ENCODE data around the gene CDH13. TPM values are rescaled to one million over a fixed set of nuclear protein-coding genes. Genes with fewer than 3 reads are reported as not detected.

CDH13 gene
- total RNA-seq, 2 experiments from 2014 or later = not detected

DNA sequence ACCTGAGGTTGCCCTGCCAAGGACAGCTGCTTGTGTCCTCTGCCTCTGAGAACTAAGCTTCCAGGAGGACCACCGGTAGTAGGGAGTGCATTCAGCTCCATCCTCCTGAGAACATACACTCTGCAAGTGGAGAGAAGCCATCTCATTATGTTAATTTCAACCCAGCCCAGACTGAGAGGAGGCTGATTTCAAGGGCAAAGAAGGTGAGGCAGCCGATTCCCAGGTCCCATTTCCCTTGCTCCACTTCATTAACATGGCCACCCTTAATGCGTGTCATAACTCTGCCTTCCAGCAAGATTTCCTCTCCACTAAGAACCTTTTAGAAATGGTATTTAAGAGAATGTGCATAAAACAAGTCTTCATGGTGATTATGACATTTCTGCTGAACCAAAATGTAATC lies 72.5 kb downstream of the CDH13 start:
- CTCF ChIA-PET = no interaction called here
- H3K9me3 Mint-ChIP-seq (ENCODE audit: low read depth) = peaks cover 2% of the 10 kb centered on the region
- H3K27me3 Mint-ChIP-seq = no peaks in the 10 kb centered on the region
- H3K27ac Mint-ChIP-seq = no peak overlapping the region
- peaks cover 1% of the 10 kb centered on the region for H3K36me3 Mint-ChIP-seq
- DNase-seq (no peak), ATAC-seq (no peak)
- no peak overlapping the region for H3K4me3 Mint-ChIP-seq
- peaks cover 30% of the 10 kb centered on the region for H3K4me1 Mint-ChIP-seq

DNA sequence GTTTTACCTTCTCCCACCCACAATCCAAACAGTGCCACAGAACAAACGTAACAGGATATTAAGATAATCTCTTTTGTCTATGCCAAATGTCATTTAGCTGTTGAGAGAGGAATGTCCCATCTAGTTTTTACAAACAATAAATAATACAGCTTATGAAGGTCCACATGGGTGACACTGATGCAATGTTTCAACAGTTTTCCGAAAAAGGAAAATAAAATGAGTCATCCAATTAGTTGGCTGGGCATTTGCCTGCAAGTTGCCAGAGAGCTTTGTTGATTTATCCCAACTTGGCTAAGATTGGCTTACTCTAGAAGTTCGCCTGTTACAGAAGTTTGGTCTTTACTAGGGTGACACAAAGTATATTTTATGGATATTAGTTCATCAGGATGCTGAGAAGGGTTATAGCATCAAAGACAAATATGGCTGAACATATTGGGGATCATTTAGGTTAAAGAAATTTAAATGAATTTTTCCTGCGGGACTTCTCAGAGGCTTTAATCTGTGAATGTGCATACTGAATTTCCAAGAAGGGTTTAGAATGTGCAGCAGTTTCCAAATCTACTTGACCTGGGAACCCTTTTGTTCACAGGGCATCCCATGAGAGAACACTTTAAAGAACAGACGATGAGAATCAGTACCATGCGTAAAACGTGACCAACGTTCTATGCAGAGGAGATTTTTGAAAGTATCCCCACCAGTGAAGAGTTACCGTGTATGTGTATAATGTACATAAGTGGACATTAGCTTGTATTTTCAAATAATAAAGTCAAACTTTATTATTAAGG lies 73.1 kb downstream of the CDH13 start:
- Mint-ChIP-seq H3K36me3 (peaks cover 1% of the 10 kb centered on the region), H3K4me1 (peaks cover 30% of the 10 kb centered on the region), H3K27me3 (no peaks in the 10 kb centered on the region), H3K27ac (no peak overlapping the region), H3K4me3 (no peak overlapping the region), H3K9me3 (ENCODE audit: low read depth) (no peaks in the 10 kb centered on the region)
- DNase-seq (no peak), ATAC-seq (no peak)
- CTCF ChIA-PET = no interaction called here

GRCh38 chr16:82700541-82701235 lies 73.9 kb downstream of the CDH13 start:
- CTCF ChIA-PET = no interaction called here
- ATAC-seq (peak; percentile 58), DNase-seq (no peak)
- peaks cover 30% of the 10 kb centered on the region for H3K4me1 Mint-ChIP-seq
- no peaks in the 10 kb centered on the region for H3K9me3 Mint-ChIP-seq (ENCODE audit: low read depth)
- no peak overlapping the region for H3K4me3 Mint-ChIP-seq
- no peaks in the 10 kb centered on the region for H3K27me3 Mint-ChIP-seq
- peak overlapping the region; percentile 50 for H3K27ac Mint-ChIP-seq
- H3K36me3 Mint-ChIP-seq = peaks cover 1% of the 10 kb centered on the region

DNA sequence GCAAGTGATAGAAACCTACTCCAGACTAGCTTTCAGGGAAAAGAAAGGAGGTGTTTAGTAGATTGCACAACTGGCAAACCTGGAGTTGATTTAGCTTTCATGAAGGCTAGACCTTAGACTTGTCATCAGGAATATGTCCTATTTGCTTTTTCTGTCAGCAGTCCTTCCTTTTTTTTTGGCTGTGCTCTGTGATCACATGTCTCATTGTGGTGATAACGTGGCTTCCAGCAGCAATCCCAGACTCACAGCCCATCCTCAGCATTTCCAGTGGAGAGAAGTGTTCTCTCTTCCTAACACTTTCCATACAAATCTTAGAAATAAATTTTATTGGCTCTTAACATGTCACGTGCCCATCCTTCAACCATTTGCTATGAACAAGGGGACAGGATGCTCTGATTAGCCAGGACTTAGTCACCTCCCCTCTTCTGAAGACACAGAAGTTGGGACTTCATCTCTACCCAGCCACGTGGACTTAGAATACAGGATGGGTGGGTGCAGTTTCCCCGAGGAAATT lies 74.7 kb downstream of the CDH13 start:
- Mint-ChIP-seq H3K9me3 (ENCODE audit: low read depth) (no peaks in the 10 kb centered on the region), H3K4me3 (no peak overlapping the region), H3K27ac (peak overlapping the region; percentile 3), H3K36me3 (peaks cover 1% of the 10 kb centered on the region), H3K27me3 (no peaks in the 10 kb centered on the region), H3K4me1 (peaks cover 30% of the 10 kb centered on the region)
- no peak for ATAC-seq
- DNase-seq = no peak
- CTCF ChIA-PET = no interaction called here

DNA sequence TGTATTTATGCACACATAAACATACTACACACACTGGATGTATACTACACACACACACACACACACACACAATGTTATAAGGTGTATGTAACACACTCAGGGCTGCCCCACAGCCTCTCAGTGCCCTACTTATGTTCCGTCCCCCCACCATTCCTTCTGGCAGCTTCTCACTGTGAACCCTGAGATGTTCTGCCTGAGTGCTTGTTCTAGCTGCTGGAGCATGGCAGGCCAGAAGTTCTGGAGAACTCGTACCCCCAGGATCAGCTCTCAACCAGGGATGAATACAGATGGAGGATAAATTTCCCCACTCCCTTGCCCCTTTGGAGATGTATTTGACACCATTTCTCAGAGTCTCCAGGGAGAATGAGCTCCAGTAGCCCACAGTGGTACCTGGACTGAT lies 76.4 kb downstream of the CDH13 start:
- ATAC-seq (no peak), DNase-seq (no peak)
- H3K27me3 Mint-ChIP-seq = no peaks in the 10 kb centered on the region
- CTCF ChIA-PET = interaction anchor here (1.1 kb wide), 1 partner anchor 59 kb away, joined by 3 read pairs; no protein-coding TSS in a partner anchor
- no peaks in the 10 kb centered on the region for H3K9me3 Mint-ChIP-seq (ENCODE audit: low read depth)
- H3K4me3 Mint-ChIP-seq = no peak overlapping the region
- no peaks in the 10 kb centered on the region for H3K36me3 Mint-ChIP-seq
- H3K4me1 Mint-ChIP-seq = peaks cover 30% of the 10 kb centered on the region
- no peak overlapping the region for H3K27ac Mint-ChIP-seq

GRCh38 chr16:82703871-82704768 lies 77.4 kb downstream of the CDH13 start:
- H3K27me3 Mint-ChIP-seq = no peaks in the 10 kb centered on the region

DNA sequence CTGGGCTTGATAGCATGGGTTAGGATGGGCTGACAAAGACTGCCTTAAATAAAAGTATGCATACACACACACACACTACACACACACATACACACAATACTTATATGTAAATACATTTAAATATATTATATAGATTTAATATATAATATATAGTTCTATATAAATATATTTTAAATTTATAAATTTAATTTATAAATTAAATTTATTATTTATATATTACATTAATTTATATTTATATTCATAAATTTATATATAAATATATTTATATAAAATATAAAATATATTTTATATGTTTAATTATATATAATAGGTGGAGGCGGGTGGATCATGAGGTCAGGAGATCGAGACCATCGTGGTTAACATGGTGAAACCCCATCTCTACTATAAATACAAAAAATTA lies 83.2 kb downstream of the CDH13 start:
- CTCF ChIA-PET = no interaction called here
- no peaks in the 10 kb centered on the region for H3K36me3 Mint-ChIP-seq
- no peak for DNase-seq

More at GRCh38 chr16:82703871-82704768, 77.4 kb downstream of the CDH13 start:
- ATAC-seq (no peak), DNase-seq (no peak)
- Mint-ChIP-seq H3K4me3 (no peak overlapping the region), H3K9me3 (ENCODE audit: low read depth) (no peaks in the 10 kb centered on the region), H3K27ac (no peak overlapping the region), H3K4me1 (peaks cover 30% of the 10 kb centered on the region), H3K36me3 (no peaks in the 10 kb centered on the region)
- CTCF ChIA-PET = no interaction called here

GRCh38 chr16:82713778-82714177 lies 87.0 kb downstream of the CDH13 start:
- ATAC-seq = no peak
- CTCF ChIA-PET = interaction anchor here (1.3 kb wide), 1 partner anchor 73 kb away, joined by 4 read pairs; no protein-coding TSS in a partner anchor
- H3K9me3 Mint-ChIP-seq (ENCODE audit: low read depth) = no peaks in the 10 kb centered on the region

More for the DNA sequence above, 83.2 kb downstream of the CDH13 start:
- Mint-ChIP-seq H3K27me3 (no peaks in the 10 kb centered on the region), H3K4me3 (no peak overlapping the region), H3K4me1 (no peaks in the 10 kb centered on the region), H3K9me3 (ENCODE audit: low read depth) (no peaks in the 10 kb centered on the region), H3K27ac (no peak overlapping the region)
- ATAC-seq = no peak

DNA sequence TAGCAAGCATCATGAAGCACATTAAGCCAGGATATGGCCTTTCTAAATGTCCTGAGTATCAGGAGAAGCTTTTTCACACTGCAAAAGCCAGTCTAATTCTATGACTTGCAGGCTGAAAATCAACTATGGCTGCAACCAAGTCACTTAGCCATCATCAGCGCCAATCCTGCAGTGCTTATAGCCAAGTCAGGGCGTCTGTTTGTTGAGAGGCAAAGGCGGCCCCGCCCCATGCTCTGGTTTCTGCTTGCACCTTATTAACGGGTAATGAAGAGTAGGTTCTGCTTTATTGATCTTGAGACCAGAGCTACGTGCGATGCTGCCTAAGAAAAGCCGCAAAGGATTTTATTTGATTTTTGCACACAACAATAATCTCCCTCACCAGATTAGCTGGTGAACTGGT lies 88.4 kb downstream of the CDH13 start:
- DNase-seq (no peak), ATAC-seq (no peak)
- Mint-ChIP-seq H3K4me1 (no peaks in the 10 kb centered on the region), H3K27ac (no peak overlapping the region), H3K9me3 (ENCODE audit: low read depth) (no peaks in the 10 kb centered on the region), H3K36me3 (no peaks in the 10 kb centered on the region), H3K27me3 (no peaks in the 10 kb centered on the region), H3K4me3 (no peak overlapping the region)
- CTCF ChIA-PET = interaction anchor here (0.7 to 1.7 kb wide), 2 partner anchors 62 to 85 kb away, joined by 3 to 7 read pairs; no protein-coding TSS in a partner anchor

More at GRCh38 chr16:82713778-82714177, 87.0 kb downstream of the CDH13 start:
- Mint-ChIP-seq H3K4me3 (no peak overlapping the region), H3K4me1 (no peaks in the 10 kb centered on the region), H3K27me3 (no peaks in the 10 kb centered on the region), H3K27ac (no peak overlapping the region), H3K36me3 (no peaks in the 10 kb centered on the region)
- DNase-seq = no peak

DNA sequence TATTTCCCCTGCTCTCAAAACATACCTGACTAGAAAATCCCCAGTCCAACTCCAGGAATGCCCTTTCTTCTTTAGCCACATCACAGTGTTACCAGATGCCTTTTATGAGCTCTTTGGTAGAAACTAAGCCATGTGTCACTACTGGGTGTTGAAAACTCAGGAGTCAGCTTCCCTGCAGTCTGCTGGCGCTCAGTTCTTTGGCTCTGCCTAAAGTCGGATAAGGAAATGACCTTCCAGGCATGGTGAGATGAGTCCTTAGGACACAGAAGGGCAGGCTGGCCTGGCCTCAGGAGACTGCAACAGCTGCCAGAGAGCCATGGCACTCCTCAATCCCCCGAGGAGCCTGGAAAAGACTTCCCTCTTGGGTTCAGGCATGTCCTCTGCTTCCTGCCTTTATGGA lies 89.1 kb downstream of the CDH13 start:
- Mint-ChIP-seq H3K9me3 (ENCODE audit: low read depth) (no peaks in the 10 kb centered on the region), H3K4me1 (no peaks in the 10 kb centered on the region), H3K4me3 (no peak overlapping the region), H3K27ac (no peak overlapping the region), H3K36me3 (no peaks in the 10 kb centered on the region), H3K27me3 (no peaks in the 10 kb centered on the region)
- DNase-seq = no peak
- ATAC-seq = no peak
- CTCF ChIA-PET = interaction anchor here (1.7 kb wide), 1 partner anchor 85 kb away, joined by 7 read pairs; no protein-coding TSS in a partner anchor

- ATAC-seq (no peak), DNase-seq (no peak)
- Mint-ChIP-seq H3K9me3 (ENCODE audit: low read depth) (no peaks in the 10 kb centered on the region), H3K27me3 (no peaks in the 10 kb centered on the region), H3K36me3 (no peaks in the 10 kb centered on the region), H3K4me3 (no peak overlapping the region), H3K4me1 (no peaks in the 10 kb centered on the region), H3K27ac (no peak overlapping the region)
- CTCF ChIA-PET = no interaction called here
Measured at GRCh38 chr16:82716361-82716855, 89.6 kb downstream of the CDH13 start.

DNA sequence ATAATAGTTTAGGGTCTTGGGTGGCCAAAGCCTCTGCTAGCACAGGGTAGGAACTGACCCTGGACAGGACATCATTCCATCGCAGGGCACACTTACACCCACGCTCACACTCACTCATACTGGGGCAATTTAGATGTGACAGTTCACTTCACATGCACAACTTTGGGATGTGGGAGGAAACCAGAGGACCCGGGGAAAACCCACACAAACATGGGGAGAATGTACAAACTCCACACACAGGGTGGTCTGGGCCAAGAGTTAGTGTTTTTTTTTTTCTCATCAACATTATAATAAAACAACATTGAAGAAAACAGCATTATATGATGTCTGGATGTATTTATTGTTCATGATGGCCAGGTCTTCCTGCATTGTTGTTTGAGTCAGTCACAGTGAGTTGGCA lies 93.6 kb downstream of the CDH13 start:
- H3K27me3 Mint-ChIP-seq = no peaks in the 10 kb centered on the region
- no peak for ATAC-seq
- no peak for DNase-seq
- H3K4me3 Mint-ChIP-seq = no peak overlapping the region
- H3K36me3 Mint-ChIP-seq = no peaks in the 10 kb centered on the region
- H3K9me3 Mint-ChIP-seq (ENCODE audit: low read depth) = peaks cover 4% of the 10 kb centered on the region
- no peak overlapping the region for H3K27ac Mint-ChIP-seq
- no peaks in the 10 kb centered on the region for H3K4me1 Mint-ChIP-seq
- CTCF ChIA-PET = no interaction called here

GRCh38 chr16:82726306-82726705 lies 99.5 kb downstream of the CDH13 start:
- CTCF ChIA-PET = interaction anchor here (1.3 kb wide), 1 partner anchor 9 kb away, joined by 3 read pairs; no protein-coding TSS in a partner anchor
- no peak for DNase-seq
- H3K36me3 Mint-ChIP-seq = peaks cover 3% of the 10 kb centered on the region
- H3K4me1 Mint-ChIP-seq = peaks cover 7% of the 10 kb centered on the region
- H3K9me3 Mint-ChIP-seq (ENCODE audit: low read depth) = peaks cover 11% of the 10 kb centered on the region
- ATAC-seq = no peak
- H3K27me3 Mint-ChIP-seq = no peaks in the 10 kb centered on the region
- no peak overlapping the region for H3K27ac Mint-ChIP-seq
- no peak overlapping the region for H3K4me3 Mint-ChIP-seq

Data from activated CD8-positive, alpha-beta memory T cell treated with anti-CD3 and anti-CD28 coated beads, Interleukin-2, amount 10 ng/mL, durations not matched to agents 7 days and 5 days (primary cell).